ENCODE data around the gene ECE1.

The ECE1 gene

DNA sequence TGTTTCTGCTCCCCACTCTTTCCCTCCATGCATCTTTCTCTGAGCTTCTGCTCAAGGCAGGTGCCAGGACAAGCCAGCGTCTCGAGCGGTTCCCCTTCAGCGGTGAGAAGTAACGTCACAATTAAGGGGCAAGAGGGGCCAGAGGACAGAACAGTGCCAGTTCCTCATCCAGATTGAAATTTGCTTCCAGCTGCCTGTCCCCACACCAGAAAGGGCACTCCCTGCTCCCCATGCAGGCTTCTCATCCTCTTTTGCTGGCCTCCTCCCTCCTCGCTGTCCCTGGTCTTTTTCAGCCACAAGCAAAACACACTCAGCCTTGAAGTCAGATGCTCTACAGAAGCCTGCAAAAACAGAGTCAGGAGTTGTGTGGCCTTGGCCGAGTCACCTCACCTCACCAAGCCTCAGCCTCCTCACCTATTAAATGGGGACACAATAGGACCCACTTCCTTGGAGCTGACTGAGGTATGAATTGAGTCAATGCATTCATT is 35.0 kb upstream of the ECE1 start:
- DNase-seq (ENCODE audit: low spot score) = no peak

DNA sequence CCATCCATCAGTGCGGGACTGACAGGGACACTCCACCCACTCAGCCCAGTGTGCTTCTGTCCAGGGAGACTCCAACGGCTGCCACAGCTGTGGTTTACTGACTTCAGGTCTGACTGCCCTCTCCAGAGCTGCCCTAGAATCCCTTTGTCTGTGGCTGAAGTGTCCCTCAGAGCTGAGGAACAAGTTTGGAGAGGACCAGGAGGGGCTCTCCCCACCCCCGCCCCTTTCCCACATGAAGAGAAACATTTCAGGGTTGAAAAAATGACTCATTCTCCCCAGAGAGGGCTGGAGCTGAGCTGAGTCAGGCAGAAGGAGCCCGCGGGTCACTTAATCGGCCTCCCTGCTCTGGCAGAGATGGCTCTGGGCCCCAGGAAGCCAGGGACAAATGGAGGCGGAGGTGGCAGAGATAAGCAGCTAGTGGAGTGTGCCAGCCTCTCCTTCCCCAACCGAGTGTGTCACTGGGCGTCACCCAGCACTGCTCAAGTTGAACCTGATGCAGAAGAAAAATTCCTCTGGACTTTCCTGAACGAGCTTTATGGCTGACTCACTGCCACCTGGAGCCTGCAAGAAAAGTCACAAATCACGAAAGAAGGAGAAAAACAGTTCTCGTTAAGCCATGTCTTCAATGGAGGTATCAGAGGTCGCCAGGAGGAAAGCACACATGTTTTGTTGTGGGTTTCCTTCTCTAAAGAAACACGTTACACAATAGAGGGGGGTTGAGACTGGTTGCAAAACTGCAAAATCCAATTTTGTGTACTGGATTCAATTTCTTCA is 34.3 kb upstream of the ECE1 start:
- no peak for DNase-seq (ENCODE audit: low spot score)

DNA sequence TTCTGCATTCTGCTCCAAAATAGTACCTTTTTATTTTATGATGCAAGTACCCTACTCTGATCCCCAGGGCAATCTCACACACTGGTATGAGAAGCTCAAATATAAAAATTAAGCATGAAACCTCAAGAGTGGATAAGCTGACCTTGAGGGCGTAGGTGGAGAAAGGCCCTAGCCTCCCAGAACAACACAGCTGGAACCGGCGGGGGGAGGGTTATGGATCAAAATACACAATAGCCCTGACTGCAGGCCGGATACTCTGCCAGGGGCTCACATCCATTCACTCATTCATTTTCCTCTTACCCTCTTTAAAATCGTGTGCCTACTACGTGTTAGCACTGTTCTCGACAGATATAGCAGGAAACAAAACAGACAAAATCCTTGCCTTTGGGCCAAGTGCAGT is 32.8 kb upstream of the ECE1 start:
- DNase-seq (ENCODE audit: low spot score) = no peak

DNA sequence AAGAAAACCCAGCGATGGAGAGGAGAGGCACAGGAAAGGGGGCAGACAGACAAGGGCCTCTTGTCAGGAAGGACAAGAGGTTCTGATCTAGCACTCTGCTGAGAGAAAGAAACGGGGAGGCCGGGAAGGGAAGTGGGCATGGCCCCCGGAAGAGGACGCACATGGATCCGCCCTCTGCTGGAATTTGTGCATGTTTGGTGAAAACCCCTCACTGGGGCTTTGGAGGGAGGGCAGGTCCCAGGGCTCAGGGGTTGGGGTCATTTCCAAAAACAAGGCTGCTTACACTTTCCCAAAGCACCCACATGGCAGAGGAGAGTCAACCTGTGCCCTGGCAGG is 32.4 kb upstream of the ECE1 start:
- no peak for DNase-seq (ENCODE audit: low spot score)

DNA sequence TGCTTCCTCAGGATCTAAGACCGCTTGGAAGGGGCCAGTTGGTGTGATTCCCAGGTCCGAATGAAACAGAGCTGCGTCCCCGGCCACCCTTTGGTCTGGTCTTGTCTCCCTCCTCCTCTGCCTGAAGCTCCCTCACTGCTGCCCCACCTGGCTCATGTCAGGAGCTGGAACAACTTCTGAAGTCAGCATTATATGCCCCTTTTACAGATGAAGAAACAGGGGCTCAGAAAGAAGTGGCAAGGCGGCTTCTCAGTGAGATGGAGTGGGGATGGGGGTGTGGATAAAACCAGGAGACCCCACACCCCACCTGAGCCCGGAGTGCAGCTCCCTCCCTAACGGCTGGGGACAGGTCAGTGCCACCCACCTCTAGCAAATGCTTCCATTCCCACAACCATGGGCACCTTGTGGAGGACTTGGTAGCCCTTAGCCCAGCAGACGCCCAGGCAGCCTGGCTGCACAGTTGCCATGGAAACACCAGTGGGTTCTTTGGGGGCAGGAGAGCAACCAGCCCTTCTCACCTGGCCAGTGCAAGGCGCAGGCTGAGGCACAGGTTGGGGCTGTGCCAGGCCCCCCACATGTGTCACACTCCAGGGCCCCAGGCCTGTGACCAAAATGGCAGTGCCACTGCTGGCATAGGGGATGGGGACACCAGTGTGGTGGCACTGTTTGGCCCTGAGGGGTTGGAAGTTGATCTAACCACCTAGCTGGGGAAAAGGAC is 31.9 kb upstream of the ECE1 start:
- DNase-seq (ENCODE audit: low spot score) = no peak

DNA sequence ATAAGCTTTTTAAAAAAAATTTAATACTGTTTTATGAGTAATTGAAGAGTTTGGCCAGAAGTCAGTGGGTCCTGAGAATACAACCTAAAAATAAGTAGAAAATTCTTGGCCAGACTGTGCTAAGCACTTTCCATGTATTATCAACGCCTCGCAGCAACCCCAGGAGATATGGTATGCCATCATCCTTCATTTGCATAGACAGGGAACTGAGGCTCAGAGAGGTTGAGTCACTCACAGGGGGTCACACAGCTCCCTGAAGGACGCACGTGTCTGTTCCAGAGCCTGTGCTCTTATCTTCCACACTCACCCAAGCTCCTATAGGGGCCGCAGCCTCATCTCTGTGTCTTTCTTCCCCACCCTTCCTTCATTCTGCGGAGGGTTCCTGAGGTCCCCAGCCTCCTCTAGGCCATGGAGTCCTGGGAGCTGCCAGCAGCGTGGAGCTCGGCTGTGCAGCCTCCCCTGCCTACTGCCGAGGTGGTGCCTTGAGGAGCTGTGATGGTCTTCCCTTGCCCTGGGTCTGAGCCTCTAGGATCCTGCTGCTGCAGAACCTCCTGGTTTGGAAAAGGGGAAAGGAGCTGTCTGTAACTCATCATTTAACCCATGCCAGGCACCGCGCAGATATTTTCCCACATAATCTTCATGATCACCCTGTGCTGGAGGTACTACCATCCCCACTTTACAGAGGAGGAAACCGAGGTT is 30.3 kb upstream of the ECE1 start:
- no peak for DNase-seq (ENCODE audit: low spot score)

DNA sequence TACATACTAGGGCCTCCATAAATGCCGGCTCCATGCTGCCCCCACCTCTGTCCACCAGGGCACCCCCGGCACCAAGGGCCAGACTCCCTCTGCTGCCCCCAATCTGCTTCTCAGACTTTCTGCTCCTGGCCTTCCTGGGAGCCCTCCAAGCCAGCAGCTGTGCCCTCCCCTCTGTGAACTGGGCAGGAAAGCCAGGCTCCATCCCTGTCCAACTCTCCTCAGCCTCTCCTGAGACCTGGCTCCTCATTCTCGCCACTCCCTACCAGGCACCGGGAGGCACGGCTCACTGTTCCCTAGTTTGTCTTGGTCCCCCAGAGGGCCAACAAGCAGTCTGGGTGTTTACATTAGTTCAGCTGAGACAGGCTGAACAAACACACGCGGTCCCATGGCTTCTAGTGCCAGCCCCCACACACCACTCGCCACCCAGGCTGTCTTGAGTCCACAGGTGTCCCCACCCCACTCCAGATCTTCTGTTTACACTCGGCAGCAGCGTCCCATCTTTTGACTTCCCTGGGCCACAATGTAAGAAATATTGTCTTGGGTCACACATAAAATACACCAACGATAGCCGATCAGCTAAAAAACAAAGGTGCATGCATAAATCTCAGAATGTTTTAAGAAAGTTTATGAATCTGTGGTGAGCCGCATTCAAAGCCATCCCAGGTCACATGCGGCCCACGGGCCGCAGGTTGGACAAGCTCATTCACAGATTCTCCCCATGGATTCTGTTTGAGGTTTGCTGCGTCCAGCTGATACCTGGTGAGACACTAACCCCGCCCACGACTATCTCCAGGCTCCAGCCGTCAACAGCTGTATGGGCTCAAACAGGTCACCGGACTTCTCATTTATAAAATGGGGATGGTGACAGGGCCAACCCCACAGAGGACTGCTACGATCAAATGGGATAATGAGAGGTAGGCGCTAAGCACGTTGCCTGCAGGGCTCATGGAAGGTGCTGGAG is 29.5 kb upstream of the ECE1 start:
- DNase-seq (ENCODE audit: low spot score) = no peak

DNA sequence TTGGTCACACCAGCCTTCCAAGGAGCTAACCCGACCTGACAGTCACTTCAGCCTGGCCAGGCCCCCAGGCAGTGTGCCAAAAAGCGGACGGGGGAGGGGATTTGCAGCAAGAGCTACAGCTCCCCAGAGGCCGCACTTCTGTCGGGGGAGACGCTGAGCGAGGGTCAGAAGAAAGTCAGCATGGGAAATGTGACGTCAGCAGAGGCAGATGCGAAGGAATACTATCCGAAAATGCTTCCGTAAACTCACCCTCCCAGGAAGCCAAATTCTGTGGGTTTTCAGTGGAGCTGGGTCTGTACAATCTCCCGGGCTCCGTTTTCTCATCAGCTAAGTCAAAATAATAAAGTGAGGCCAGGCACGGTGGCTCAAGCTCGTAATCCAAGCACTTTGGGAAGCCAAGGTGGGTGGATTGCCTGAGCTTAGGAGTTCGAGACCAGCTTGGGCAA is 28.5 kb upstream of the ECE1 start:
- no peak for DNase-seq (ENCODE audit: low spot score)

DNA sequence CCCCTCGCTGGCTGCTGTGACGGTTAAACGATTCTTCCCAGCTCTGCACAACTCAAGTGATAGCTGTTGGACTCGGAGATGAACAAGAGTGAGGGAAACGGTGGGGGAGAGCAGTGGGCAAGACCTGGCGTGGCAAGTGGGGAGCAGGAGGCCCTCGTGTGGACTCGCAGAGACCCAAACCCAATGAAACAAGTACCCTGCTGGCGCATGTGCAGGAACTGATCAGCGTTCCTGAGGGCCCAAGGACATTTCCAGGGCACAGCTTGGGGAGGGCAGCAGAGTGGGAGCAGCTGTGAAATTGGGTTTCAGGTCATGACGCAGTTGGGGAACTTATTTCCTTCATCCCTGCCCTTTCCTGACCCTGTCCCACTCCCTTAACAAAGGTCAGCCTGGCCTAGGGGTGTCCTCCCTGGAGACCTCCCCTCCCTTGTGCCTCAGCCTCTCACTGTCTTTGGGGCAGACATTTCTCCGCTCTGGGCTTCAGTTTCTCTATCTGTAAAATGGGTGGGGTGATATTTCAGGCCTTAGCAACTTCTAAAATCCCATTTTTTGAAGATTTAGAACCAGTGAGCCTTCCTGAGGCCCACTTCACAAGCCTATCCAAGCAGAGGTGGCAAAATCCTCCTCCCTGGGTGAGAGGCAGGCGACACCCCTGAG is 27.9 kb upstream of the ECE1 start:
- DNase-seq (ENCODE audit: low spot score) = no peak

DNA sequence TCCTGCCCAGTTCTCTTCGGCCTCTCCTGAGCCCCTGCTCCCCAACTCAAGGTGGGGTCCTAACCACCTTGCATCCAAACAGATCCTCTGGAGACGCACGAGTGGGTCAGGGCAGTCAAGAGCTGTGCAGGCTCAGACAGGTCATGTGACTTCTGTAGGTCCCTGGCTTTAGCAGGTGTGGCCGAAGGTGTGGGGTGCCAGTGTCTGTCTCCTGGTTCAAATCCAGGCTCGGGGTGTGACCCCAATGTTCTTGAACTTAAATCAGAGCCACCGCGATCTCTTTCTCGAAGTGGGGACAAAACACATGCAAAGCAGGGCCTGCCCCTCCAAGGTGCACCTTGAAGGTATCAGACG is 27.4 kb upstream of the ECE1 start:
- no peak for DNase-seq (ENCODE audit: low spot score)

DNA sequence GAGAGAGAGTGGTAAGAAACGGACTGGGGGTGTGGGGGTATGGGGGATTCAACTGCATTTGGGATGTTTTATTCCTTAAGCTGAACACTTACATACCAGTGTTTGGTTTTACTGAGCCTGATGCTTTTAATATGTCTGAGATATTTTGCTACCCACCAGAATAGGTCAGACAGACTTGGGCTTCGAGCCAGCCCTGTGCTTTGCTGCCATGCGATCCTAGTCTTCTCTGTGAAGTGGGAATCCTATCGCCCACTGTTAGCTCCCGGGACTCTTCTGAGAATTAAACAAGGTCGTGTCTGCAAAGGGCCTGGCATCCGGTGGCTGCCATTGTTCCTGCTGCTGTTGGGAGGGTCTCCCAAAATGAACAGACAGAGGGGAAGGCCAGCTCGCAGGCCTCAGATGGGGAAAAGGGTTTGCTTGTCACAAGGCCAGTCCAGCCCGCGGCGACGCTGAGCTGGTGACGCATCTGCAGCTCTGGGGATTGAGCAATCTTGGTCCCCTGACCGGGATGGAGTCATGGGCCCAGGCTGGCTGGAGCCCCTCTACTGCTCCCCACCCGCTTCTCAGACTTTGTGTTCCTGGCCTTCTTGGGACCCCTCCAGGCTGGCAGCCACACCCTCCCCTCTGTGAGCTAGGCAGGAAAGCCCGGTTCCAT is 26.9 kb upstream of the ECE1 start:
- no peak for DNase-seq (ENCODE audit: low spot score)

DNA sequence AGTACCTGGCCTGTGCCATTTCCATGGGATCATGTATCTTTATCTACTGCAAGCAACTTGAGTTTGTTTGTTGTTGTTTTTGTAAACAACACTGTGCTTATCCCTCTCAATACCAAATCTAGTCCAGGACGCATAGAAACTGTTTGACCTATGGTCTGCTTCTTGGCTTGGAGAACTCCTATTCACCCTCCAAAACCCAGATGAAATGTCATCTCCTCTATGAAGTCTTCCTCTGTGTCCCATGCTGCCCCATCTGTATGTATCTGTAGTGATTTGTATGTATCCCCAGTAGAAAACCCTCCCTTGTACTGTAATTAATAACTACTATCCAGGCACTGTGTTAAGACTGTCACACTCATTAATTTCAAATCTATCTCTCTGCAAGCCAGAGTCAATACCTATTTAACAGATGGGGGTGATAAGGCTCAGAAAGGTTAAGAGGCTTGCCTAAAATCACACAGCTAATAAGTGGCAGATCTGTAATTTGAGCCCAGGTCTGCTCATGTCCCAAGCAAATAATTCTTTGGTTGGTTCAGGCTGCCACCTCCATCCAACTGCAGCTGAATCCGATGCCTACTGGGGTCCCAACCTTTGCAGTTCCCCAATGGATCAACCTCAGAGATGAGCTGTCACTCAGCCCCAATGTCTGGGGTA is 24.6 kb upstream of the ECE1 start:
- DNase-seq (ENCODE audit: low spot score) = no peak

DNA sequence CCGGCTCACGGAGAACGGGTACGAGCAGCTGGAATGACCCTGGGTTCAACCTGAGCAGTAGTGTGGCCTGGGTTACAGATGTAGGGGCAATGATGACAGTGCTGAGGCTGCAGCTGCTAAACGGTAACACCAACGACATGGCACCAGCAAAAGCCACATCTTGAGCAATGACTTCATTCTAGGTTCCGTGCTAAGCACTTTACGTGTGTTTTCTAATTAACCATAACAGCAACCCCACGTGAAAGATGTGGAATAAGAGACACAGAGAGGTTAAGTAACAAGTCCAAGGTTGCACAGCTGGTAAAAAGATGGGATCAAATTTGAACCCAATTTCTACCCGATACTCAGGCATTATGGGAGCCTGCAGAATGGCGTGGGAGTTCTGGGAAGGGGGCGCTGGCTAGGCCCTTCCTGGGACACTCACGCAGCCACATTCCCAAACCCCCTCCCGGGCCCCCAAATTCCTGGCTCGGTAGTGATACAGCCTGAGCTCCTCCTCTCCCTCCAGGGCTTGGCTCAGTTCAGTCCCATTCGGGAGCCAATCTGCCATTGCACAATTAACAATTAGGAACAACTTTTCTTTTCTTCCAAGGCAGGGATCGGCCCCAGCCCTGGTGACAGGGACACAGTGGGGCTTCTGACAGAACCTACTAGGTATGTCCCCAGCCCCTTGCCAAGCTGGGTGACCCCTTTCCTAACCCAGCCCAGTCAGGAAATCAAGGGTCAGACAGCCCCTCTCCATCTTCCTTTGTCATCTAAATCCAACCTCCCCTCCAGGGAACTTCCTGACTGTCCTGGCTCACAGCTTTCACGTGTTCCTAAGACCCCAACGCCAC is 23.8 kb upstream of the ECE1 start:
- DNase-seq (ENCODE audit: low spot score) = no peak

DNA sequence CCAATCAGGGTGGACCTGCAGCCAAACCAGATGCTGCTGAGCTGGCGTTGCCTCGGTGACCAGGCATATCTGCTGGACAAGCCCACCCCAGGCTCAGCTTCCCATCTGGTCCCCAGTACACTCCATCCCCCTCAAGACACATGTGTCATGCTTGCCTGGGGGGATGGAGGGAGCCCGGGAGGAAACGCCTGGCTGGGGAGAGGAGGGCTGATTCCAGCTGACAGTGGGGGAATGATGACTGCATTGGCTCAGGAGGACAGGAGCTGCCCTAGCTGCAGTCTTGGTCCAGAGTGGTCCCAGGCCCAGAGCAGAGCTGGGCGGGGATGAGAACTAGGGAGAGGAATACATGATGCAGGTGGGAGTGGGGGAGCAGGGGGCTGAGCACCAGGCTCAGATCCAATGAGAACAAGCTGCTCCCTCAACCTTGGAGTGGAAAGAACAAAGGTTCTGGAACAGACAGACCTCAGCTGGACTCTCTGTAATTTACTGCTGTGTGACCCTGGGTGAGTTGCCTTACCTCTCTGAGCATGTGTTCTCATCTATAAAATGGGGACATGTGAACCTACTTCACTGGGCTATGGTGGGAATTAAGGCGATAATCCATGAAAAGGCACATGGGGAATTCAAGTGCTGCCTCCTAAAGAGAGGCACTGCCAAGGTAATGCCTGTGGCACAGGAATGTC is 23.1 kb upstream of the ECE1 start:
- DNase-seq (ENCODE audit: low spot score) = no peak

DNA sequence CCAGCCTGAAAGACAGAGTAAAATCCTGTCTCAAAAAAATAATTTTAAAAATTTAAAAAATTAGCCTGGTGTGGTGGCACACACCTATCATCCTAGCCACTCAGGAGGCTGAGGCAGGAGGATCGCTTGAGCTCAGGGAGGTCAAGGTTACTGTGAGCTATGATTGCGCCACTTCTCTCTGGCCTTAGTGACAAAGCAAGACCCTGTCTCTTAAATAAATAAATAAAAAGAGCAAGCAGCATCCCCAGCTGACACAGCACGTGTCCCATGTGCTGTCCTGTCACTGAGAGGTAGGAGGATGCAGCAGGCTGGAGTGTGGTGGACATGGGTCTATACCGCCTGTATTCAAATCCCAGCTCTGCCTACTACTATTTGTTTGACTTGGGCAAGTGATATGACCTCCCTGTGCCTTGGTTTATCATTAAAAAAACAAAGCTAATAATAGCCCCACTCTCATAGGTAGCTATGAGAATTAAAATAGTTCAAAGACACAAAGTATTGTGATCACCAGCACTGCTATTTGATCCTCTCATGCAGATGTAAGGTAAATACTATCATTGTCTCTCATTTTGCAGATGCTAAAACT is 22.2 kb upstream of the ECE1 start:
- no peak for DNase-seq (ENCODE audit: low spot score)

DNA sequence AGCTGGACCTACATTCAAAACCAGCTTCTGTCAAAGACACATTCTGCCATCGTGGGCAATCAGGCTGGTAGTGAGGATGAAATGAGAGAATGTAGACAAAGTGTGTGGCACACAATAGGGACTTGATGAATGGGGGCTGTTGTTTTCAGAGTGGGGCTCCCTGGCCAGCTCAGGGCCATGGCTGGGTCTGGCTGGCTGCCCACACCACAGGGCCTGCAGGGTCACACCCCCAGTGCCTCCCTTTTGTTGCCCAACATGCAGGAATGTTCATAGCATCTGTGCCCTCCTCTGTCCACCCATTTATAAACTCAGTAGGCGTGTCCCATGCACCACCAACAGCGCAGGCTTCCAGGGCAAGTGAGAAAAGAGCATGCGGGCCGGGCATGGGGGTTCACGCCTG is 20.8 kb upstream of the ECE1 start:
- DNase-seq (ENCODE audit: low spot score) = peak; percentile 93

DNA sequence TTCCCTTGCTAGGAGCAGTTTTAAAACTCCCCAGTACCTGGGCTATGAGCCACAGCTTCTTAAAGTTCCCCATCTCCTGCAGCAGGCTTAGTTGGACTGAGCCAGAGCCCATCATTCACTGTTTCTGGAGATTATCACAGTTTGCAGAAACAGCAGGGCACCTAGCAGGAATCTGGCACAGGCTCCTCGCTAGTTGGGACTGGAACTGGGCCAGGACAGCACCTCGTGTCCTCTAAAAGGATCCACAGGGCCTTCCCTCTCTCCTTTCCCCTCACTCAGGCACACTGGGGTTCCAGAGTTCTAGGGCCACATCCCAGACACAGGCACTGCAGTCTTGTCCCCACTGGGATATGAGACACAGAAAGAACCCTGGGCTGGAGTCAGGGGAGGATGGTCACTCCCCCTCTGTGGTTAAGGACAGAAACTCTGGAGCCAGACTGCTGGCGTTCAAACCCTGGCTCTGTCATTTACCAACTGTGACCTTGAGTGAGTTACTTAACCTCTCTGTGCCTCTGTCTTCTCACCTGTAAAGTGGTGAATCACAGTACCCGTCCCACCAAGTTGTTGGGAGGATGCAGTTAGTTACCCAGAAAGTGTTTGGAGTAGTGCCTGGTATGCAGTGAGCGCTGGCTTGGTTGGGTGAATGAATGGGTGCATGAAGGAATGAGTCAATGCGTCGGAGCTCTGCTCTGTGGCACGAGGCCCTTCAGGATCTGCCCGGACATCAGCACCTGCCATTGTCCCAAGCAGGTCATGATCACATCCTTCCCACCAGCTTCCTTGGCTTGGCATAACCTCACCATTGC is 18.8 kb upstream of the ECE1 start:
- no peak for DNase-seq (ENCODE audit: low spot score)

DNA sequence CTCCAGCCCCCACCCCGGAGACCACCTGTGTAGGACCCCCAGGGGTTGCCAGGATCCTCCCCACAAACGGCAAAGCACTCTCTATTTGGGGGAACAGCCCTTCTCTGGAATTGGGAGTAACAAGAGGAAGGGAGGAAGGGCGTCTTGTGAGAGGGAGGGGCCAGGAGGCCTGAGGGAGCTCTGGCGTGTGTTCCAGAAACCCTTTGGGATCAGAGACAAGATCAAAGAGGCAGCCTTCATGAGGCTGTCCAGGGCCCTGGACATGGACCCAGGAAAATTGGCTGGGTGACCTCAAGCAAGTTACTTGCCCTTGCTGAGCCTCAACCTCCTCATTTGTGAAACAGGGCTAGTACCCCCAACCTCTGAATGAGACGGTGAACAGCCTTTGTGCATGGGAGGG is 18.1 kb upstream of the ECE1 start:
- no peak for DNase-seq (ENCODE audit: low spot score)

Measured in putamen (tissue), 1 donor.